ENCODE results near the gene PODXL2.

The PODXL2 gene

GRCh38 chr3:127660621-127661251, 31.8 kb downstream of the PODXL2 start:
- DNase-seq: no peak

DNA sequence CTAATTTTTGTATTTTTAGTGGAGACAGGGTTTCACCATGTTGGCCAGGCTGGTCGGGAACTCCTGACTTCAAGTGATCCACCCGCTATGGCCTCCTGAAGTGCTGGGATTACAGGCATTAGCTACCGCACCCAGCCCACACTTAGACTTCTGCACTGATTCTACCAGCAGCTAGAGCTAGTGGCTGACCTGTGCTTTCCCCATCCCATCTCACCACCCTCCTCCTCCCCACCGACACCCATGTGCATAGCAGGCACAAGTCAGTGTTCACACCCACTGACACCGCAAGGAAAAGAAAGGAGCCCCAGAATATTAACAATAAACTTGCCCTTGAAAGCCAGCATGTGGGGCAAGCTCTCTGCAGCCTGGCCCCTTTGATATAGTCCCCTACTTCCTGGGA, 32.6 kb downstream of the PODXL2 start:
- no peak for DNase-seq

DNA sequence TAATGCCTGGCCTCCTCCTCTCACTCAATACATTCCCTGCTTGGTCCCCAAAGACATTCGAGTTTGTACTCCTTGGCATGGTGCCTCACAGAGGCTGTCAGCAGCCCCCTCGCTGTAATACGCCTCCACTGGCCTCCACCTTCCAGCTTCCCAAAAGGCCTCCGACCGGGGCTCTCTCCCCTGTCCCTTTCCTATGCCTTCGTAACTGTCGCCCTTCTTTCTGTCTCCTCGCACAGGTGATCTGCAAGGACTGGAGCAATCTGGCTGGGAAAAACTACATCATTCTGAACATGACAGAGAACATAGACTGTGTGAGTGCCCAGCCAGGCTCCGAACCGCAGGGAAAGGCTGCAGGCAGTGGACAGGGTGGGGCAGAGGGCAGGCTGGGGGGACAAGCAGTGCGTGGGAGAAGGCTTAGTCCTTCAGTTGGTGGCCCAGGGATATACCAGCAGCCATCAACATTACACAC, 33.0 kb downstream of the PODXL2 start:
- DNase-seq: no peak

DNA sequence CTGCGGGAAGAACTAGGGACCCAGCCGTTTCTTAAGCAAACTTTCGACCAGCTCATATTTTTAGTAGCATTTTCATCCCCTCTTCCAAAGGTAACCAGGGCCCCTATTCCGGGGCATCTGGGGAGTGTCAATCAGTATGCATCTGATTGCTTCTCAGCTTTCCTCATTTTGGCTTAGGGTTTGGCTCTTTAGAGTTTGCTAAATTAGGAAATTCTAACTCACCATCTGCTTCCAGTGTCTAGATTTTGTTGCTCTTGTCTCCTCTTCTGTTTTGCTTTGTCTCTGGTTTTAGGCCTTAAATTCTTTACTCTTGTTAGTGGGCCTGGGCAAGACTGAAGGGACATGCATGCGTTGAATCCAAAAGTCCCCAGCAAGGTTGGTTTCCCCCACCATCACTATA, 34.2 kb downstream of the PODXL2 start:
- no peak for DNase-seq

GRCh38 chr3:127665165-127665564, 36.2 kb downstream of the PODXL2 start:
- no peak for DNase-seq

- no peak for DNase-seq
These were observed 36.6 kb downstream of the PODXL2 start for GRCh38 chr3:127665586-127665985.

- DNase-seq: no peak
These were observed 37.7 kb downstream of the PODXL2 start for GRCh38 chr3:127666676-127667075.

DNA sequence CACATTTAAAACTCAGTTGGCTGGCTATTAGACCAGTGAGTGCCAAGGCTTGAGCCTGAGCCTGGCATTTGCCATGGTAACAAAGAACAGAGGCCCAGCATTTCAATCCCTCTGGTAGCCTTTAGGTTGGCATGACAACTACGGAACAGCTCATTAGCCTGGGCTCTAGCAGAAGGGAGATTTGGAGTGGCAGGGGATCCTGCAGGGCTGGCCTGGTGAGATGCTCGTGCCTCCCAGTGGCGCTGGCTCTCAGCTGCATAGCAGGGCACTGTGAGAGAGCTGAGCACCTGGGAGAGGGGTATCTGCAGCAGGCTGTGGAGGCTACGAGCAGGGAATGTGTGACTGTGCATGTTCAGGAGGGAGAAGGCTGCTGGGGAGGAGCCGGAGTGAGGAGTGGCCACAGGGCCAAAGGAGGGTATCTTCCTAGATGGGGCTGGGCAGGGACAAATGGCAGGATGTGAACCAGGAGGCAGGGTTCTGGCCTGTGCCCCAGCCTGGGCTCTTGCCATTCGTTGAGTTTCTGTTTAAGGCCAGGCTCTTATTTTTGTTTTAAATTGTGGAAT, 38.2 kb downstream of the PODXL2 start:
- DNase-seq: no peak

DNA sequence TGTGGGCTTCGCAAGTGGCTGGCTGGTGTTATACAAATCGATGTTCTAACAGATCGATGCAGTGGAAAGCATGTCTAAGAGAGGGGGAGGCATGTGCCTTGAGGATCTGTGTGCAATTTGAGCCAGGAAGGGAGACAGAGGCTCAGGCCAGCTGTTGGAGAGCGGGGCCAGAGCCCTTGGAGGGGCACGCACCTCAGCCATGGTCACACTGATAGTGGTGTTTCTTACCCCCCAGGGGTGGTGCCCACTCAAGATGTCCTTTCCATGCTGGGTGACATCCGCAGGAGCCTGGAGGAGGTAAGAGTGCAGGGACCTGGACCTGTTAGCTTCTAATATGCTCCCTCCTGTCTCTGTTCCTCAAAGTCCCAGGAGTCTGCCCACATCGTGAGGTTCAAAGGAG, 39.9 kb downstream of the PODXL2 start:
- peak; percentile 42 for DNase-seq

DNA sequence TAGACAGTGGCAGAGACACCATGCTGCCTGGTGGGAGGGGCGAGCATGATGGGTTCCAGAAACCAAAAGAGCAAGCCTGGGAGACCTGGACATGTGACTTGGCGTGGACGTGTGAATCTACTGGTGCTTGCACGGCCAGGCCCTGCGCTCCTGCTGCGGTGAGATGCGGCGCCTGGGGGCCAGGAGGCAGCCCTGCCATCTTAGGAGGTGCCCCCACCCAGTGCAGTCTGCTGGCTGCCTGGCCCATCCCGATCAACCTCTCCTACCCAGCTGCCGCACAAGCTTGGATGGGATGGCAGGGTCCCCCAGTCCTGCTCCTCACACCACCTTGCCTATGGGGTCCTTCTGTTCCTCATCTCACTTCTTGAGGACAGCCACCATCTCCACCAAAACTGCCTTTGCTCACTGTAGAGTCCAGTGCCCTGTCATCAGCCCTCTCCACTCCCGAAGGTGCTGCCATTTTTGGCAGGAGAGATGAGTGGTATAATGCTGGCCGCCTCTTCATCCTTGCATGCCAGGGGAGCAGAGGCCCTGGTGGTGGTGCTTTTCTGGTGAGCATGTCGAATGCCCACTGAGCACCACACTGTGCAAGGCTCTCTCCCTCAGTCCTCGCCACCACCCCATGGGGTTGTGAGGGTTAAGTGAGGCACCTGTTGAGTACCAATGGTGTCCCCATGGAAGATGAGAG, 40.7 kb downstream of the PODXL2 start:
- DNase-seq: peak; percentile 42

DNA sequence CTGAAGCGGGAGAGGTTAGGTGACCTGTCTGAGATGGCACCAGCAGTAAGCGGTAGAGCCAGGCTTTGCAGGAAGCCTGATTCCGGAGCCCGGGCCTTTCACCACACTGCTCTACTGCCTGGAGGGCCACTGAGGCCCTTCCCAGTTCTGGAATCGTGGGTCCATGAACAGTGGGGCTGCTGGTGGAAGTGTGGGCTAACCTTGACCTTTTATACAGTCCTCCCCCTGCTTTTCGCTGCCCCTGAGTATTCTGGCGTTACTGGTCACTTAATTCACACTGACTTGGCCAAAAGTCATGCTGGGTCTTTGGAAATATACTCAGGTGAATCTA, 41.2 kb downstream of the PODXL2 start:
- DNase-seq: no peak

DNA sequence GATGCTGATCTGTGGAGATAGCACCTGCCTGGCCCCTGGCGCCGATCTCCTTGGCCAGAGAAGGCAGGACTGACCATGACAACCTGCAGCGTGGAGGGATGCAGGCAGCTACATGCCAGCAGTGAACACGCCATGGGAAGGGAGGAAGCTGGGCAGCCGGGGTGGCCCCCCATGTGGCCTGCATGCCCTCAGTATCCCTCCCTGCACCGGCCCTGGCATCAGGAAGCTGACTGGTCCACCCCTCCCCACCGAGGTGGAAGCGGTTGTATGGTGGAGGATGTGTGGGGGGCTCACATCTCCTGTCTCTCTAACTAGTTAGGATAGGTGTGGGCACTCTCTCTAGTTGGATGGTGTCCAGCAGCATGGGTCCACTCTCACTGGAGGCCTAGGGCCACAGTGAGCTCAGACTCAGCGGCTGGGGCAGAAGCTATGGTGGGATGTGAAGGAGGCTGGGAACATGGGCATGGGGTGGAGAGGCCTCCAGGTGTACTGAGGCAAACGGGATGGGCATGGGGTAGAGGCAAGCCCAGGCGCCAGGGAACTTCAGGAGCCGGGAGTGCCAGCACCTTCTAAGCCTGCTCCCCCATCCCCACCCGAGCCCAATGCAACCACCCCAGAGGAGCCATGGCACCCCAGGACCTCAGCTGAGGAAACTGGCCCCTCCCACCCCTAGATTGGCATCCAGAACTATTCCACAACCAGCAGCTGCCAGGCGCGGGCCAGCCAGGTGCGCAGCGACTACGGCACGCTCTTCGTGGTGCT, 42.0 kb downstream of the PODXL2 start:
- peak; percentile 42 for DNase-seq

- DNase-seq: peak; percentile 49
These were observed 42.8 kb downstream of the PODXL2 start for GRCh38 chr3:127671523-127672428.

GRCh38 chr3:127672429-127673190, 43.6 kb downstream of the PODXL2 start, which contains the start of gene ABTB1:
Gene ABTB1 (plus strand): TSS chr3:127672952. CDS start chr3:127673026, 74 bp downstream.
- peak; percentile 91 for DNase-seq

- DNase-seq: peak; percentile 81
These were observed 44.5 kb downstream of the PODXL2 start for GRCh38 chr3:127673191-127674100.

- DNase-seq: peak; percentile 42
These were observed 45.2 kb downstream of the PODXL2 start for GRCh38 chr3:127674101-127674721.

GRCh38 chr3:127674790-127675189, 45.8 kb downstream of the PODXL2 start:
- peak; percentile 36 for DNase-seq

- DNase-seq: peak; percentile 40
These were observed 46.8 kb downstream of the PODXL2 start for GRCh38 chr3:127675651-127676391.

- DNase-seq: no peak
These were observed 47.5 kb downstream of the PODXL2 start for GRCh38 chr3:127676456-127676855.

Measured in islet precursor cell (in vitro differentiated cells).